ENCODE results near the gene ASPHD1. TPM values are rescaled to one million over a fixed set of nuclear protein-coding genes. Genes with fewer than 3 reads are reported as not detected.

The ASPHD1 gene
- total RNA-seq, 1 experiment from 2014 or later: 2.0 TPM

DNA sequence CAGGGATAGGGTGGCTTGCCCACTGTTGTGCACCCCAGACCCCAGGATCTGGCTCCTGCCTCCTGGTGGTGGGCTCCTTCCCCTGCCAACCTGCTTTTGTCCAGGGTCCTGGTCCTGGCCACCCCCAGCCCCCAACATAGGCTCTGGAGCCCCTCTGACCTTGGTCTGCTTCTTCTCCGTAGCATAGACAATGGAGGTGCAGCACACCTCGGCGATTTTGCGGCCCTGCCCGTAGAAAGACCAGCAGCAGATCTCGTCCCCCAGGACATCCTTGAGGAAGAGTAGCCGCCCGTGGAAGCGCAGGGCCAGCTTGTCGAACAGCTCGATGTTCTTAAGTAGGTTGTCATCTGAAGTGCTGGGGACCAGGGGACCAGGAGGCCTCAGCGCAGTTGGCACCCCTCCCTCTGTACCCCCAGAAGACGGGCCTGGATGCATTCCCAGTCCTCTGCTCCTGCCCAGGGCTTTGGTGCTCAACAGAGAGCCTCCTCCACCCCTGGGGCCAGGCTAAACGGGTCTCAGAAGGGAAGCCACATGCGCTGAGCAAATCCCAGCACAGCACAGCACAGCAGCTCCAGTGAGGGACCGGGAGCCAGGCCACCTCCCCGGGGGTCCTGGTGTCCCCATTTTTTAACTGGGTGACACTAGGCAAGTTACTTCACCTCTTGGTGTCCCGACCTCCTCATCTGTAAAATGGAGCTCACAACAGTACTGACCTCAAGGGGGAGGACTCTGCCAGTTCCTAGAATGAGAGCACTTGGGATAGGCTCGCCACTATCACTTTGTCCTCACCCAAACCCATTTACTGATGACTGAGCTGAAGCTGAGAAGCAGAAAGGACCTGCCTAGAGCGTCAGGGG, 10.8 kb downstream of the ASPHD1 start:
- ChIA-PET CTCF (no interaction called here), POLR2A (ENCODE audit: low non-redundant PET) (no interaction called here)
- H3K27ac ChIP-seq (ENCODE audit: low read depth, low read length, poor library complexity, severe bottlenecking): no peak overlapping the region
- no peaks in the 10 kb centered on the region for H3K36me3 ChIP-seq (ENCODE audit: insufficient read depth, low read length, poor library complexity, severe bottlenecking)
- H3K4me3 ChIP-seq (ENCODE audit: low read depth, low read length, poor library complexity, severe bottlenecking): no peak overlapping the region
- H3K9me3 ChIP-seq (ENCODE audit: low read depth, low read length, poor library complexity, severe bottlenecking): no peaks in the 10 kb centered on the region
- H3K27me3 ChIP-seq (replicated peaks; ENCODE audit: insufficient read depth, low read depth, low read length, poor library complexity): no peaks in the 10 kb centered on the region
- no TSS peak for BruUV-seq (replicated peaks)
- intact Hi-C loops (cut with micrococcal nuclease; ENCODE audit: unreplicated experiment): no loop called here
- no peak for DNase-seq (ENCODE audit: low spot score)
- TF ChIP-seq EZH2 (IDR thresholded peaks at IDR 0.05; ENCODE audit: borderline replicate concordance, low read depth, low read length, poor library complexity, severe bottlenecking): no peak
- TF ChIP-seq, protein P1, sequence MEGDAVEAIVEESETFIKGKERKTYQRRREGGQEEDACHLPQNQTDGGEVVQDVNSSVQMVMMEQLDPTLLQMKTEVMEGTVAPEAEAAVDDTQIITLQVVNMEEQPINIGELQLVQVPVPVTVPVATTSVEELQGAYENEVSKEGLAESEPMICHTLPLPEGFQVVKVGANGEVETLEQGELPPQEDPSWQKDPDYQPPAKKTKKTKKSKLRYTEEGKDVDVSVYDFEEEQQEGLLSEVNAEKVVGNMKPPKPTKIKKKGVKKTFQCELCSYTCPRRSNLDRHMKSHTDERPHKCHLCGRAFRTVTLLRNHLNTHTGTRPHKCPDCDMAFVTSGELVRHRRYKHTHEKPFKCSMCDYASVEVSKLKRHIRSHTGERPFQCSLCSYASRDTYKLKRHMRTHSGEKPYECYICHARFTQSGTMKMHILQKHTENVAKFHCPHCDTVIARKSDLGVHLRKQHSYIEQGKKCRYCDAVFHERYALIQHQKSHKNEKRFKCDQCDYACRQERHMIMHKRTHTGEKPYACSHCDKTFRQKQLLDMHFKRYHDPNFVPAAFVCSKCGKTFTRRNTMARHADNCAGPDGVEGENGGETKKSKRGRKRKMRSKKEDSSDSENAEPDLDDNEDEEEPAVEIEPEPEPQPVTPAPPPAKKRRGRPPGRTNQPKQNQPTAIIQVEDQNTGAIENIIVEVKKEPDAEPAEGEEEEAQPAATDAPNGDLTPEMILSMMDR (conservative IDR thresholded peaks at IDR 0.05; ENCODE audit: low read depth, low read length): no peak
- no peaks in the 10 kb centered on the region for H3K4me1 ChIP-seq (ENCODE audit: insufficient read depth, low read length, poor library complexity, severe bottlenecking)

DNA sequence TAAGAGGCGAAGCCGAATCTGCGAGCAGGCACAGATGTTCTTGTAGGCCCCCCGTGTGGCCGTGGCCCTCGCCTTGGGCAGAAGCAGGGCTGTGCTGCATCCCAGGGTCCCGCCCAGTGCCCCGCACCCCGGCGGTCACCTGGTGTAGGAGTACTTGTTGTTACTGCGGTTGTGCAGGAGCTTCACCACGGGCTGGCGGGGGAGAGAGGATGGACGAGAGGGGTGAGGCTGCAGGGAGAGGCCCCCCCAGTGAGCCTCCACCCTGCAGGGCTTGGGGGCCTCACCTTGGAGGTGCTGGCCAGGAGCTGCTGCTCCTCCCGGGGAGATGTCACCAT, 11.4 kb downstream of the ASPHD1 start:
- no TSS peak for BruUV-seq (replicated peaks)

DNA sequence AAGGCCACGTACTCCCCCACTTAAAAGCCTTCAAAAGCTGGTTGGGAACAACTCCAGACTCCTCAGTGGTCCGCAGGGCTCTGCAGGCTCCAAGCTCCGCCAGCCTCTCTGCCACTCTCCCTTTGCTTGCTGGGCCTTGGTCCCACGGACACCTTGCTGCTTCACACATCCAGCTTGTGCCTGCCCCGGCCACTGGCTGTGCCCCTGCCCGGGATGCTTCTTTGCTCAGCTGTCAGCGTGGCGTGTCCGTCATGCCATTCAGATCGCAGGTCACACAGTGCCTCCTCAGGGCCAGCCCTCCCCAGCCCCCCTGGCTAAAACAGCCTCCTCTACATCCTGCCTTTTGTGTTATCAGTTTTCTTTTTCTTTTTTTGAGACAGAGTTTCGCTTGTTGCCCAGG, 11.8 kb downstream of the ASPHD1 start:
- no peaks in the 10 kb centered on the region for H3K9me3 ChIP-seq (ENCODE audit: low read depth, low read length, poor library complexity, severe bottlenecking)
- BruUV-seq (replicated peaks): no TSS peak
- TF ChIP-seq, protein P1 (conservative IDR thresholded peaks at IDR 0.05; ENCODE audit: low read depth, low read length): no peak
- no peak for TF ChIP-seq EZH2 (IDR thresholded peaks at IDR 0.05; ENCODE audit: borderline replicate concordance, low read depth, low read length, poor library complexity, severe bottlenecking)
- no peaks in the 10 kb centered on the region for H3K36me3 ChIP-seq (ENCODE audit: insufficient read depth, low read length, poor library complexity, severe bottlenecking)
- no peaks in the 10 kb centered on the region for H3K27me3 ChIP-seq (replicated peaks; ENCODE audit: insufficient read depth, low read depth, low read length, poor library complexity)
- CTCF ChIA-PET: no interaction called here
- H3K4me3 ChIP-seq (ENCODE audit: low read depth, low read length, poor library complexity, severe bottlenecking): no peak overlapping the region
- POLR2A ChIA-PET (ENCODE audit: low non-redundant PET): no interaction called here
- no peak overlapping the region for H3K27ac ChIP-seq (ENCODE audit: low read depth, low read length, poor library complexity, severe bottlenecking)
- intact Hi-C loops (cut with micrococcal nuclease; ENCODE audit: unreplicated experiment): no loop called here
- DNase-seq (ENCODE audit: low spot score): no peak
- no peaks in the 10 kb centered on the region for H3K4me1 ChIP-seq (ENCODE audit: insufficient read depth, low read length, poor library complexity, severe bottlenecking)

More for the DNA sequence above, 11.4 kb downstream of the ASPHD1 start:
- no peak overlapping the region for H3K27ac ChIP-seq (ENCODE audit: low read depth, low read length, poor library complexity, severe bottlenecking)
- no peaks in the 10 kb centered on the region for H3K4me1 ChIP-seq (ENCODE audit: insufficient read depth, low read length, poor library complexity, severe bottlenecking)
- no peaks in the 10 kb centered on the region for H3K36me3 ChIP-seq (ENCODE audit: insufficient read depth, low read length, poor library complexity, severe bottlenecking)
- H3K27me3 ChIP-seq (replicated peaks; ENCODE audit: insufficient read depth, low read depth, low read length, poor library complexity): no peaks in the 10 kb centered on the region
- intact Hi-C loops (cut with micrococcal nuclease; ENCODE audit: unreplicated experiment): no loop called here
- POLR2A ChIA-PET (ENCODE audit: low non-redundant PET): no interaction called here
- CTCF ChIA-PET: no interaction called here
- H3K9me3 ChIP-seq (ENCODE audit: low read depth, low read length, poor library complexity, severe bottlenecking): no peaks in the 10 kb centered on the region
- no peak for TF ChIP-seq EZH2 (IDR thresholded peaks at IDR 0.05; ENCODE audit: borderline replicate concordance, low read depth, low read length, poor library complexity, severe bottlenecking)
- TF ChIP-seq, protein P1 (conservative IDR thresholded peaks at IDR 0.05; ENCODE audit: low read depth, low read length): no peak
- H3K4me3 ChIP-seq (ENCODE audit: low read depth, low read length, poor library complexity, severe bottlenecking): no peak overlapping the region
- no peak for DNase-seq (ENCODE audit: low spot score)

Measured in A673 (cell line).